ENCODE measurements around the gene MTHFD1L. TPM values are rescaled to one million over a fixed set of nuclear protein-coding genes. Genes with fewer than 3 reads are reported as not detected.

Gene MTHFD1L
- total and polyA plus RNA-seq, 9 of the 15 experiments (the other 6 are each of a cell fraction or from before 2014, with no cell fraction given) = 20.9 to 128 (median 61.0) TPM

- Histone ChIP-seq H3K4me1 (replicated peaks in 1 of 2; ENCODE audit: control insufficient read depth in 2 of 2, insufficient read depth in 2 of 2, low read length in 2 of 2) (no peaks in the 10 kb centered on the region), H3K27me3 (ENCODE audit: control insufficient read depth in 2 of 2, insufficient read depth in 2 of 2, low read length in 2 of 2) (no peaks in the 10 kb centered on the region), H4K20me1 (replicated peaks; ENCODE audit: control insufficient read depth, insufficient read depth, low read length) (peaks cover 3% of the 10 kb centered on the region; the same call in 1 of the 2 replicates), H3K9me3 (replicated peaks; ENCODE audit: control insufficient read depth, insufficient read depth, low read depth, low read length) (no peaks in the 10 kb centered on the region), H3K4me2 (ENCODE audit: insufficient read depth, low read length) (no peak overlapping the region), H3K36me3 (ENCODE audit: control insufficient read depth, insufficient read depth, low read length) (peaks cover 80% of the 10 kb centered on the region), H3K79me2 (ENCODE audit: control insufficient read depth, insufficient read depth, low read length) (no peaks in the 10 kb centered on the region), H3K9ac (ENCODE audit: insufficient read depth in 1 of 2, low read depth in 2 of 2, low read length in 2 of 2) (no peak overlapping the region), H3K4me3 (no peak overlapping the region), H3K27ac (ENCODE audit: extremely low read depth, low read depth, low read length) (no peak overlapping the region), H2AFZ (ENCODE audit: low read depth, low read length) (no peak overlapping the region), H3K9me1 (ENCODE audit: control insufficient read depth, insufficient read depth, low read length) (no peaks in the 10 kb centered on the region)
- intact Hi-C loops (cut with micrococcal nuclease) = no loop called here
- in situ Hi-C loops (cut with MboI) = no loop called here
- no TSS peak for BruUV-seq (replicated peaks)
- 84% methylated on average over 7 of the region's 7 CpGs for WGBS (ENCODE audit: insufficient coverage, low coverage, missing lambda C conversion rate)
- FAIRE-seq (no peak), ATAC-seq (no peak), DNase-seq (ENCODE audit: extremely low read depth in 1 of 4, low spot score in 3 of 4) (no peak)
- ChIA-PET CTCF (ENCODE audit: low intra/inter-chr PET ratio) (interaction anchor here (0.6 kb wide), 1 partner anchor 22 kb away, joined by 3 read pairs; no protein-coding TSS in a partner anchor), POLR2A (interaction anchor here (0.6 to 1.1 kb wide), 2 partner anchors 18 to 747 kb away, joined by 3 read pairs; no protein-coding TSS in a partner anchor)
- TF ChIP-seq CC2D1A (IDR thresholded peaks at IDR 0.05) = no peak
- TF ChIP-seq, protein P1, sequence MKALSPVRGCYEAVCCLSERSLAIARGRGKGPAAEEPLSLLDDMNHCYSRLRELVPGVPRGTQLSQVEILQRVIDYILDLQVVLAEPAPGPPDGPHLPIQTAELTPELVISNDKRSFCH (CRISPR knock-in tag; IDR thresholded peaks at IDR 0.05) = no peak
- TF ChIP-seq, protein P1 (tag; IDR thresholded peaks at IDR 0.05) = no peak
- no peak for TF ChIP-seq LARP7 (IDR thresholded peaks at IDR 0.05)
These were observed 153.6 kb downstream of the MTHFD1L start for GRCh38 chr6:151018911-151019782.

GRCh38 chr6:151021896-151022295 is 156.4 kb downstream of the MTHFD1L start:
- H3K4me2 ChIP-seq (ENCODE audit: insufficient read depth, low read length) = no peak overlapping the region
- DNase-seq (ENCODE audit: extremely low read depth in 1 of 4, low spot score in 3 of 4) (no peak), ATAC-seq (no peak), FAIRE-seq (no peak)
- peaks cover 3% of the 10 kb centered on the region; the same call in 1 of the 2 replicates for H4K20me1 ChIP-seq (replicated peaks; ENCODE audit: control insufficient read depth, insufficient read depth, low read length)
- POLR2A ChIA-PET = interaction anchor here (0.9 to 1.3 kb wide), 2 partner anchors 10 to 19 kb away, joined by 3 to 5 read pairs; no protein-coding TSS in a partner anchor
- H3K4me3 ChIP-seq = no peak overlapping the region
- intact Hi-C loops (cut with micrococcal nuclease) (no loop called here), in situ Hi-C loops (cut with MboI) (no loop called here)
- H3K4me1 ChIP-seq (replicated peaks in 1 of 2; ENCODE audit: control insufficient read depth in 2 of 2, insufficient read depth in 2 of 2, low read length in 2 of 2) = no peaks in the 10 kb centered on the region
- no peak overlapping the region for H2AFZ ChIP-seq (ENCODE audit: low read depth, low read length)
- no peaks in the 10 kb centered on the region for H3K27me3 ChIP-seq (ENCODE audit: control insufficient read depth in 2 of 2, insufficient read depth in 2 of 2, low read length in 2 of 2)
- peaks cover 62% of the 10 kb centered on the region for H3K36me3 ChIP-seq (ENCODE audit: control insufficient read depth, insufficient read depth, low read length)
- BruUV-seq (replicated peaks) = no TSS peak
- H3K9ac ChIP-seq (ENCODE audit: insufficient read depth in 1 of 2, low read depth in 2 of 2, low read length in 2 of 2) = no peak overlapping the region
- no peaks in the 10 kb centered on the region for H3K9me1 ChIP-seq (ENCODE audit: control insufficient read depth, insufficient read depth, low read length)
- H3K9me3 ChIP-seq (replicated peaks; ENCODE audit: control insufficient read depth, insufficient read depth, low read depth, low read length) = no peaks in the 10 kb centered on the region
- no peak overlapping the region for H3K27ac ChIP-seq (ENCODE audit: extremely low read depth, low read depth, low read length)
- H3K79me2 ChIP-seq (ENCODE audit: control insufficient read depth, insufficient read depth, low read length) = no peaks in the 10 kb centered on the region
- CTCF ChIA-PET (ENCODE audit: low intra/inter-chr PET ratio) = no interaction called here
- WGBS (ENCODE audit: insufficient coverage, low coverage, missing lambda C conversion rate) = 86% methylated on average over 4 of the region's 4 CpGs
- TF ChIP-seq PBX2 (CRISPR knock-in tag; IDR thresholded peaks at IDR 0.05; ENCODE audit: low read depth) = no peak
- TF ChIP-seq PBX2 (tag; conservative IDR thresholded peaks at IDR 0.05; ENCODE audit: low read depth) = no peak
- no peak for TF ChIP-seq HDAC1 (IDR thresholded peaks at IDR 0.05)
- TF ChIP-seq KDM4B (IDR thresholded peaks at IDR 0.05; ENCODE audit: borderline replicate concordance in 2 of 2, low read depth in 1 of 2) = no peak
- no peak for TF ChIP-seq U2AF1 (optimal IDR thresholded peaks at IDR 0.05; ENCODE audit: low read depth, low read length)

All from K562 (cell line).